ENCODE measurements around the gene TTC13. TPM values are rescaled to one million over a fixed set of nuclear protein-coding genes. Genes with fewer than 3 reads are reported as not detected.

The TTC13 gene
- total and polyA plus RNA-seq, 10 of the 15 experiments (the other 5 are each of a cell fraction or from before 2014, with no cell fraction given), result 5.8 to 30.8 (median 18.5) TPM

GRCh38 chr1:230915078-230915477, 63.6 kb downstream of the TTC13 start:
- intact Hi-C loops (cut with micrococcal nuclease; ENCODE audit: unreplicated experiment) (no loop called here), in situ Hi-C loops (cut with MboI) (loop anchor here (10.0 kb wide), 1 partner anchor 180 kb away; no protein-coding TSS in a partner anchor)
- DNase-seq (ENCODE audit: low read depth, low spot score) (no peak), ATAC-seq (no peak), FAIRE-seq (no peak)
- Histone ChIP-seq H3K27me3 (replicated peaks in 1 of 2; ENCODE audit: control insufficient read depth in 2 of 2, insufficient read depth in 2 of 2, low read length in 1 of 2) (no peaks in the 10 kb centered on the region), H3K27ac (ENCODE audit: control insufficient read depth, insufficient read depth) (no peak overlapping the region), H3K9me3 (replicated peaks; ENCODE audit: control insufficient read depth, insufficient read depth, low read length) (no peaks in the 10 kb centered on the region), H3K4me1 (ENCODE audit: control insufficient read depth, insufficient read depth, low read length) (no peaks in the 10 kb centered on the region), H4K20me1 (ENCODE audit: control insufficient read depth, insufficient read depth) (no peaks in the 10 kb centered on the region), H3K36me3 (ENCODE audit: control insufficient read depth in 2 of 2, insufficient read depth in 2 of 2, low read length in 1 of 2) (peaks cover 0 to 24% of the 10 kb centered on the region in 2 experiments), H2AFZ (ENCODE audit: control insufficient read depth, low read depth, low read length) (no peak overlapping the region), H3K79me2 (ENCODE audit: control insufficient read depth, insufficient read depth, low read length) (no peaks in the 10 kb centered on the region), H3K4me2 (ENCODE audit: control insufficient read depth, insufficient read depth) (no peak overlapping the region), H3K9ac (ENCODE audit: control insufficient read depth, insufficient read depth, low read length) (no peak overlapping the region), H3K4me3 (no peak overlapping the region)
- ChIA-PET RAD21 (ENCODE audit: unreplicated experiment) (no interaction called here), SMC1A (ENCODE audit: uncharacterized antibody, unreplicated experiment) (interaction anchor here (0.7 to 1.7 kb wide), 3 partner anchors 20 to 178 kb away, joined by 3 to 6 read pairs (median 3); no protein-coding TSS in a partner anchor), CTCF (interaction anchor here (0.8 to 7.1 kb wide), 3 partner anchors 8 to 295 kb away, joined by 3 to 30 read pairs (median 27); no protein-coding TSS in a partner anchor), POLR2A (no interaction called here)
- no TSS peak for BruUV-seq (replicated peaks)
- TF ChIP-seq NR2F1 (conservative IDR thresholded peaks at IDR 0.05) (no peak), SPI1 (IDR thresholded peaks at IDR 0.05; ENCODE audit: borderline replicate concordance, insufficient read depth, low read depth, low read length) (no peak), RAD21 (IDR thresholded peaks at IDR 0.05; ENCODE audit: insufficient read depth, low read depth, low read length) (no peak), ZBTB40 (IDR thresholded peaks at IDR 0.05; ENCODE audit: borderline replicate concordance) (no peak), HDAC6 (IDR thresholded peaks at IDR 0.05; ENCODE audit: unreplicated experiment) (no peak), ASH2L (IDR thresholded peaks at IDR 0.05; ENCODE audit: borderline replicate concordance, low read depth) (no peak)

Data from GM12878 (cell line).